CD4-positive, alpha-beta T cell treated with Interleukin-12 subunit alpha and Interleukin-12 subunit beta, for 1 hour (primary cell): ENCODE data around the gene SETBP1.

Source experiments
- DNase-seq: peaks from one replicate; pipeline ENCODE4 v3.0.0-alpha.2; 2020

Gene SETBP1

GRCh38 chr18:45090526-45091140, 409.9 kb downstream of the SETBP1 start:
- no peak for DNase-seq

- no peak for DNase-seq
These were observed 419.8 kb downstream of the SETBP1 start for GRCh38 chr18:45100321-45101105.

- no peak for DNase-seq
These were observed 421.4 kb downstream of the SETBP1 start for GRCh38 chr18:45102126-45102525.

- no peak for DNase-seq
These were observed 422.2 kb downstream of the SETBP1 start for GRCh38 chr18:45102863-45103262.

- DNase-seq = no peak
These were observed 422.8 kb downstream of the SETBP1 start for GRCh38 chr18:45103319-45104048.

- no peak for DNase-seq
These were observed 423.3 kb downstream of the SETBP1 start for GRCh38 chr18:45104049-45104395.

DNA sequence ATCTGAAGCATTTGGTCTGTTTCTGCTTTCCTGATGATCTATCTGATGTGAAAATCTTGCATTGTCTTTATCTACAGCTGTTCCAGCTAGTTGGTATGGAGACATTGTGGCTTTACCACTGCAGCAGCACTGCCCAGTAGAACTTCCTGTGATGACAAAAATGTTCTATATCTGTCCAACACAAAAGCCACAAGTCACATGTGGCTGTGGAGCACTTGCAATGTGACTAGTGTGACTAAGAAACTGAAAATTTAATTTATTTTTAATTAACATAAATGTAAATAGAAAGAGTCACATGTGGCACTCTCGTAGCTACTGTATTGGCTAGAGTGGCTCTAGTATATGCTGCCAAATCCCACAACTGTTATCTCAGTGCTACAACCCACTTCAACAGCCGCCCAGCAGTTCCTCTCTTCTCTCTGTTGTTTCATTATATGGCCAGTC, 425.7 kb downstream of the SETBP1 start:
- DNase-seq = peak; percentile 49

DNA sequence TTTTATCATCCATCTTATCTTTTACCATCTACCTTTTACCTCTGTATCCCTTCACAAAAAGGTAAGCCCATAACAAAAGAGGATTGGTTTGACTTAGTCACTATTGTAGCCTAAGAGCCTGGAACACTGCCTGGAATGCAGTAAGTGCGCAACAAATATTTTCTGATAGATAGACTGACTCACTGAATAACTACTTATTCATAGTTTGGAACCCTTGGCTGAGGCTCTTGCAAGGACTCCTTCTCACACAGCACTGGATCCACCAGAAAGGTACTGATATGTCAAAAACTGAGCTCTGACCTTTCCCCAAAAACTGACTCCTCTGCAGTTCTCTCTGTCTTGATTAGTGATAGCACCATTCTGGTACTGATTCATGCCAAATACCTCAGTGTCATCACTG, 426.7 kb downstream of the SETBP1 start:
- DNase-seq = no peak

- DNase-seq = no peak
These were observed 428.1 kb downstream of the SETBP1 start for GRCh38 chr18:45108754-45109153.

DNA sequence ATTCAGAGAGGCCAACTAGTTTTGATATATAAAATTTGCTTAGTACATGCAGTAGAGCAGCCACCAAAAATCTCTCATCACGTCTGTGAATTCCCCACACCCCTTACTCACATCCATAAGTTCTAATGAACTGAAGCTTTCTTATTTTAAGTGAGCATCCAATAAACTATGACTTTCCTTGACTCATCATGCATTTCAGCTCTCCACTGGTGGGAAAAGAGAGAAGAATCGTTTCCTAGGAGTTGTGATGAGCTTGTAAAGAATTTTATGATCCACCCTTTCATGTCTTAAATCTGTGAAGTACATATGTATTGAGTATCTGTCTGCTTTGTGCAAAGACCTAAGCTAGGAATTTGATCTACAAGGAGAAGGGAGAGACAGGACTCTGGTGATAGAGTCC, 428.6 kb downstream of the SETBP1 start:
- no peak for DNase-seq

- DNase-seq = no peak
These were observed 429.0 kb downstream of the SETBP1 start for GRCh38 chr18:45109706-45110105.

DNA sequence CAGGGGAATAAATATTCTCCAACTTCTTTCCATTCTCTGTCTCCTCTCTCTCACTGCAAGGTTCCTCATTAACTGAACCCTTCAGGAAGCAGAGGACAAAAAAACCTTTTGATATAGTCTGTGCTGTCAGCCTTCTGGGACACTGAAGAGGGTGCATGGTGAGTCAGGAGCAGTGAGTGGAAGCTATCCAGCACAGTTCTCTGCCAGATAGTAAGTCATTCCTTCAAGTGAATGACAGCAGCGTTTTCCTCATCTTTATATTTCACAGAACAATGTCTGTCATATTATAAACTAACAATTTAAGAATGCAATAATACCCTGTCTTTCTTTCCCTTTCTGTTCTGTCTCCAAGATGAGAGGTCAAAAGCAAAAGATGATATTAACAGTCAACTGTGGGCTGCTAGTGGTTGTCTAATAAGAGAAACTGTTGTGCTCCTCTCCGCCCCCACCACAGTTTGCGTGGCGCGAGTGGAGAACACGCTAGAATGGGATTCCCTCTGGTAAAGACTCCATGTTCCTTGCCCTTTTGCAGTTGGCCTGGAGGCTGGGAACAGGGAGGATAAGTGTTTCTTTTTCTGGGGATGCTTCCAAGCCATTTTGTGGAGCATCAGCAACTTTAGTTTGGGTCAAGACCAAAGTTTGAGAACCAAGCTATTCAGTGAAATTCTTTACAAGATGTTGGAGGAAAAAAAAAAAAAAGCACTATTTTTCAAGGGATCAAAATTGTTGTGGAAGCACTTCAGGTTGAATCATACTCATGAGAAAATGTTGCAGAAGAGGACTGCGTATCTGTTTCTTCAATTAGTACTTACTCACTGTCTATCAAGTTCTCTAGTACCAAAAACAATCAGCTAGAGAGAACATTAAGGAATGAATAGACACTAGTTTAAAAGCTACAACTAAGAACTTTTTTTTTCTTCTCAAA, 430.2 kb downstream of the SETBP1 start:
- no peak for DNase-seq

DNA sequence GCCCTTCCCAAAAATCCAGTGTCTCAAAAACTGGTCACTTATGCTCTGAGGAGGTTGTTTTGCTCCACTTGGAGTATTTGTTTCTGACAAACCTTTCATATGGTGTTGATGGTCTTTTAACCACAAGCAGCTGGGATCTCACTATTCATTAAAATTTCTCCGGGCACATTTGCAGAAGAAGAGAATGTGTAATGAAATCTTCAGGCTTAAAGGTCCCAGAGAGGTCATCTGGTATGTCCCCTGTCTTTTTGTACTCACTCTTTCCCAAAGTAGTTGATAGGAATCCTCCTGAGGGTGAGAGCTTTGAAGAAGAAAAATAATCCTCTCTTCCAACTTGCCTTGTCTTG, 430.8 kb downstream of the SETBP1 start:
- no peak for DNase-seq

GRCh38 chr18:45112682-45113081, 432.0 kb downstream of the SETBP1 start:
- DNase-seq = no peak

- no peak for DNase-seq
These were observed 435.4 kb downstream of the SETBP1 start for GRCh38 chr18:45116116-45116515.
